H1 (cell line): ENCODE data around the gene SLC32A1. TPM values are rescaled to one million over a fixed set of nuclear protein-coding genes. Genes with fewer than 3 reads are reported as not detected.

ENCODE experiments used
- CTCF ChIA-PET: fragments of 300-600 bp; sonication (Branson Sonifier 250); formaldehyde crosslinking; loops from one replicate; lab custom pipeline; 2021; ENCODE audit not compliant: partially characterized antibody; lab: Charles Lee
- POLR2A ChIA-PET: fragments of 300-600 bp; sonication (Branson Sonifier 250); formaldehyde crosslinking; loops from one replicate; lab custom pipeline; 2021; ENCODE audit warnings: inconsistent platforms; ENCODE audit not compliant: partially characterized antibody; lab: Charles Lee
- DNase-seq, 2 experiments: peaks; one replicate each; pipeline versions ENCODE4 v3.0.0 to v3.0.0-alpha.2; 2010 to 2022; ENCODE audit warnings: low spot score in 2 of 2, low read depth in 1 of 2, mixed read lengths in 1 of 2
- FAIRE-seq: peaks from 2 replicates; lab custom pipeline; 2011; peaks lifted over from hg19 to GRCh38; lab: Jason Lieb, UNC
- H2AFZ ChIP-seq: 2 replicates; pipeline ENCODE4 v1.8.1; 2012; ENCODE audit warnings: low read length, inconsistent platforms
- H2AK5ac ChIP-seq: 2 replicates; pipeline ENCODE4 v1.6.1; 2013; ENCODE audit warnings: low read depth, low read length
- H2BK120ac ChIP-seq: replicated peaks from 2 replicates; pipeline ENCODE3; 2013; ENCODE audit warnings: low read depth, low read length, inconsistent platforms
- H2BK12ac ChIP-seq: 2 replicates; pipeline ENCODE4 v1.6.1; 2013; ENCODE audit warnings: low read depth, low read length
- H2BK15ac ChIP-seq: 2 replicates; pipeline ENCODE4 v1.6.1; 2013; ENCODE audit warnings: low read length
- H2BK20ac ChIP-seq: 2 replicates; pipeline ENCODE4 v1.6.1; 2013; ENCODE audit warnings: low read length
- H2BK5ac ChIP-seq: 2 replicates; pipeline ENCODE4 v1.6.1; 2013; ENCODE audit warnings: low read depth, low read length
- H3K14ac ChIP-seq: 2 replicates; pipeline ENCODE4 v1.6.1; 2013; ENCODE audit warnings: inconsistent platforms; ENCODE audit not compliant: insufficient read length
- H3K18ac ChIP-seq: 2 replicates; pipeline ENCODE4 v1.6.1; 2013; ENCODE audit warnings: low read length; ENCODE audit errors: extremely low read depth
- H3K23ac ChIP-seq: 2 replicates; pipeline ENCODE4 v1.6.1; 2013; ENCODE audit warnings: inconsistent platforms; ENCODE audit not compliant: insufficient read length
- H3K23me2 ChIP-seq: 2 replicates; pipeline ENCODE4 v1.6.1; 2013; ENCODE audit warnings: low read depth, low read length
- H3K27ac ChIP-seq: 2 replicates; pipeline ENCODE4 v1.6.1; 2011; ENCODE audit warnings: low read depth, low read length, inconsistent platforms
- H3K27me3 ChIP-seq, 4 experiments: replicated peaks in 1 of 4; 1 replicate in 1 of 4; 2 replicates in 3 of 4; pipeline versions ENCODE4 v1.6.1 to v1.8.1; 2011 to 2013; ENCODE audit warnings: low read length in 3 of 4, mild to moderate bottlenecking in 3 of 4, inconsistent platforms in 2 of 4, mixed read lengths in 2 of 4, moderate library complexity in 1 of 4; ENCODE audit not compliant: control insufficient read depth in 3 of 4, insufficient read depth in 3 of 4; ENCODE audit errors: extremely low read depth in 1 of 4
- H3K36me3 ChIP-seq, 4 experiments: 2 replicates each; pipeline versions ENCODE4 v1.6.1 to v1.8.1; 2011 to 2013; ENCODE audit warnings: mild to moderate bottlenecking in 4 of 4, low read length in 3 of 4, moderate library complexity in 2 of 4, control low read depth in 1 of 4, inconsistent platforms in 1 of 4; ENCODE audit not compliant: insufficient read depth in 4 of 4, control insufficient read depth in 2 of 4
- H3K4ac ChIP-seq: replicated peaks from 2 replicates; pipeline ENCODE3; 2013; ENCODE audit warnings: low read length, low read depth, mixed read lengths, inconsistent platforms; ENCODE audit not compliant: insufficient read length
- H3K4me1 ChIP-seq, 4 experiments: replicated peaks in 1 of 4; 1 replicate in 1 of 4; 2 replicates in 3 of 4; pipeline versions ENCODE4 v1.6.1 to v1.8.1; 2011 to 2013; ENCODE audit warnings: low read length in 3 of 4, inconsistent platforms in 2 of 4, mixed read lengths in 1 of 4; ENCODE audit not compliant: insufficient read depth in 4 of 4, control insufficient read depth in 3 of 4
- H3K4me2 ChIP-seq, 2 experiments: 2 replicates each; pipeline versions ENCODE4 v1.6.1 to v1.8.1; 2011 to 2013; ENCODE audit warnings: low read depth in 2 of 2, low read length in 2 of 2, control low read depth in 1 of 2, inconsistent platforms in 1 of 2, mild to moderate bottlenecking in 1 of 2; ENCODE audit not compliant: insufficient read depth in 1 of 2
- H3K4me3 ChIP-seq, 4 experiments: fragments of 200-600, 300-600 bp in 1 of 4; sonication (generic), shearing (Covaris generic), sonication (Bioruptor Twin) in 1 of 4; 2 replicates each; pipeline versions ENCODE4 v1.5.1 to v1.8.1; 2011 to 2016; ENCODE audit warnings: low read length in 4 of 4, low read depth in 3 of 4, control low read depth in 2 of 4, inconsistent platforms in 2 of 4, mild to moderate bottlenecking in 2 of 4, mixed read lengths in 1 of 4, moderate library complexity in 1 of 4; ENCODE audit not compliant: insufficient read depth in 2 of 4; ENCODE audit errors: extremely low read depth in 1 of 4
- H3K56ac ChIP-seq: replicated peaks from 2 replicates; pipeline ENCODE3; 2013; ENCODE audit warnings: low read depth, mild to moderate bottlenecking, mixed read lengths, low read length, inconsistent platforms; ENCODE audit not compliant: insufficient read length
- H3K79me1 ChIP-seq: 2 replicates; pipeline ENCODE4 v1.6.1; 2013; ENCODE audit warnings: low read depth, low read length, control low read depth
- H3K79me2 ChIP-seq, 2 experiments: 2 replicates each; pipeline versions ENCODE4 v1.6.1 to v1.8.1; 2012 to 2013; ENCODE audit warnings: low read length in 2 of 2, mild to moderate bottlenecking in 2 of 2, inconsistent platforms in 1 of 2; ENCODE audit not compliant: insufficient read depth in 2 of 2, control insufficient read depth in 1 of 2
- H3K9ac ChIP-seq, 4 experiments: replicated peaks in 1 of 4; 1 replicate in 1 of 4; 2 replicates in 3 of 4; pipeline versions ENCODE4 v1.6.1 to v1.8.1; 2011 to 2013; ENCODE audit warnings: low read depth in 3 of 4, low read length in 3 of 4, control low read depth in 2 of 4, mild to moderate bottlenecking in 2 of 4, moderate library complexity in 2 of 4, inconsistent platforms in 1 of 4; ENCODE audit errors: extremely low read depth in 1 of 4
- H3K9me3 ChIP-seq, 2 experiments: 2 replicates each; pipeline versions ENCODE4 v1.6.1 to v1.8.1; 2012 to 2013; ENCODE audit warnings: mild to moderate bottlenecking in 2 of 2, moderate library complexity in 2 of 2, control low read depth in 1 of 2, inconsistent platforms in 1 of 2, low read depth in 1 of 2, low read length in 1 of 2, mixed read lengths in 1 of 2; ENCODE audit not compliant: insufficient read depth in 2 of 2
- H4K20me1 ChIP-seq, 2 experiments: replicated peaks in 1 of 2; 2 replicates each; pipeline versions ENCODE3 to v1.8.1; 2011 to 2013; ENCODE audit warnings: inconsistent platforms in 2 of 2, low read length in 2 of 2, mild to moderate bottlenecking in 1 of 2; ENCODE audit not compliant: insufficient read depth in 2 of 2, control insufficient read depth in 1 of 2
- H4K5ac ChIP-seq: 2 replicates; pipeline ENCODE4 v1.6.1; 2013; ENCODE audit warnings: low read length, low read depth, mixed read lengths, inconsistent platforms; ENCODE audit not compliant: insufficient read length
- H4K8ac ChIP-seq: 2 replicates; pipeline ENCODE4 v1.8.0; 2013; ENCODE audit warnings: mild to moderate bottlenecking, moderate library complexity, low read length, inconsistent platforms; ENCODE audit not compliant: insufficient read depth; ENCODE audit errors: extremely low read depth
- H4K91ac ChIP-seq: replicated peaks from 2 replicates; pipeline ENCODE3; 2013; ENCODE audit warnings: low read length, mixed read lengths, inconsistent platforms; ENCODE audit not compliant: insufficient read length
- CREB1 ChIP-seq: IDR thresholded peaks from 2 replicates; pipeline ENCODE4 v1.6.1; 2012; ENCODE audit warnings: inconsistent platforms
- E2F6 ChIP-seq: IDR thresholded peaks from 2 replicates; pipeline ENCODE4 v1.6.1; 2012; ENCODE audit warnings: inconsistent platforms
- EZH2 ChIP-seq: fragments of 200-600 bp; sonication (generic); IDR thresholded peaks from 2 replicates; pipeline ENCODE4 v1.7.1; 2012; ENCODE audit warnings: low read depth, mild to moderate bottlenecking, moderate library complexity, low read length, inconsistent platforms; ENCODE audit not compliant: severe bottlenecking
- MAX ChIP-seq: IDR thresholded peaks from 2 replicates; pipeline ENCODE4 v1.6.1; 2012; ENCODE audit warnings: inconsistent platforms
- RBBP5 ChIP-seq: IDR thresholded peaks from 2 replicates; pipeline ENCODE4 v1.7.1; 2012; ENCODE audit warnings: low read depth, mild to moderate bottlenecking, inconsistent platforms, low read length, moderate library complexity, borderline replicate concordance
- RNF2 ChIP-seq: fragments of 200-900, 300-1000 bp; sonication (generic); IDR thresholded peaks from 2 replicates; pipeline ENCODE4 v1.7.1; 2016; ENCODE audit warnings: borderline replicate concordance, low read depth, mild to moderate bottlenecking, antibody characterized with exemption, low read length; ENCODE audit not compliant: poor library complexity, severe bottlenecking; ENCODE audit errors: missing control alignments
- SP2 ChIP-seq: IDR thresholded peaks from 2 replicates; pipeline ENCODE4 v1.6.1; 2012; ENCODE audit warnings: mild to moderate bottlenecking, low read length, inconsistent platforms
- SP4 ChIP-seq: IDR thresholded peaks from 2 replicates; pipeline ENCODE4 v1.6.1; 2012; ENCODE audit warnings: low read length, inconsistent platforms
- SUZ12 ChIP-seq: fragments of 200-600 bp; sonication (generic); IDR thresholded peaks from 2 replicates; pipeline ENCODE4 v1.6.1; 2012; ENCODE audit warnings: mild to moderate bottlenecking, inconsistent platforms, low read length, moderate library complexity, mixed read lengths
- TAF7 ChIP-seq: optimal IDR thresholded peaks from 2 replicates; pipeline ENCODE3; 2011; ENCODE audit warnings: low read depth, mild to moderate bottlenecking, inconsistent platforms, low read length, moderate library complexity, borderline replicate concordance
- YY1 ChIP-seq: IDR thresholded peaks from 2 replicates; pipeline ENCODE4 v1.6.1; 2011; ENCODE audit warnings: low read depth, mild to moderate bottlenecking, low read length
- WGBS, 2 experiments: shearing (Covaris generic) in 1 of 2; methylation state at CpG; one replicate each; pipeline versions ENCODE4 v1.1.6 to v1.1.7; 2013 to 2015; ENCODE audit warnings: low lambda C conversion rate in 2 of 2, mixed read lengths in 2 of 2, inconsistent platforms in 1 of 2, low coverage in 1 of 2, missing lambda C conversion rate in 1 of 2; ENCODE audit not compliant: insufficient replicate concordance in 2 of 2, insufficient coverage in 1 of 2, insufficient read length in 1 of 2; ENCODE audit errors: extremely low coverage in 1 of 2, missing lambda C conversion rate in 1 of 2; 5-methylcytosine and 5-hydroxymethylcytosine counted together
- polyA plus RNA-seq, 7 experiments: library from polyadenylated mRNA; depleted of rRNA in 3 of 7; stranded (reverse) in 5 of 7; unstranded in 2 of 7; fragments of >200 nt in 5 of 7; fragments of 200-250 nt in 2 of 7; gene quantifications; 1 replicate in 5 of 7; 2 replicates in 1 of 7; 4 replicates in 1 of 7; pipeline versions ENCODE4 v1.2.1 to v1.2.3, GENCODE V29; 2011 to 2013; ENCODE audit warnings: missing spikeins in 2 of 7, mixed read lengths in 2 of 7
- total RNA-seq: library from RNA; stranded (reverse); fragmentation: NEBNext Ultra II Directional; extraction: Animal tissue kit (Norgen Biotek cat#: 25700); gene quantifications from 2 replicates; pipeline ENCODE4 v1.2.1, GENCODE V29; 2021

Gene SLC32A1
- total and polyA plus RNA-seq, 2 of the 8 experiments (the other 6 are each of a cell fraction or from before 2014, with no cell fraction given): 0.09 to 0.15 TPM

GRCh38 chr20:38728191-38728781 lies 4.0 kb downstream of the SLC32A1 start:
- Histone ChIP-seq H3K27me3 (peaks cover 73 to 92% (median 84%) of the 10 kb centered on the region in 4 experiments), H3K27ac (no peak overlapping the region), H2BK12ac (peak overlapping the region; percentile 99), H3K56ac (no peak overlapping the region), H4K5ac (no peak overlapping the region), H3K79me2 (no peaks in the 10 kb centered on the region), H3K14ac (no peak overlapping the region), H2BK5ac (peak overlapping the region; percentile 48; the same call in 1 of the 2 replicates), H3K36me3 (no peaks in the 10 kb centered on the region), H3K4me2 (peak overlapping the region; percentile 86), H3K9ac (peak overlapping the region in 2 of 4 experiments; percentile 20 to 23; a peak in 2 of 7 replicates), H4K91ac (no peak overlapping the region), H3K18ac (peak overlapping the region; percentile 71), H3K9me3 (no peaks in the 10 kb centered on the region), H3K4me1 (peaks cover 5 to 69% (median 43%) of the 10 kb centered on the region in 4 experiments), H2AFZ (peak overlapping the region; percentile 80), H4K8ac (peak overlapping the region; percentile 54; the same call in 1 of the 2 replicates), H2AK5ac (no peak overlapping the region), H2BK15ac (peak overlapping the region; percentile 74; the same call in 1 of the 2 replicates), H3K23ac (no peak overlapping the region), H3K4ac (no peak overlapping the region), H3K79me1 (no peaks in the 10 kb centered on the region), H2BK120ac (no peak overlapping the region), H2BK20ac (peak overlapping the region; percentile 75), H3K23me2 (peaks cover 27% of the 10 kb centered on the region), H4K20me1 (peaks cover 10 to 22% of the 10 kb centered on the region in 2 experiments), H3K4me3 (peak overlapping the region; percentile 4 to 59 (median 28); a peak in 7 of 8 replicates)
- FAIRE-seq (no peak), DNase-seq (peak in 1 of 2 experiments; percentile 71)
- POLR2A ChIA-PET: interaction anchor here (1.5 to 1.6 kb wide), 2 partner anchors 20 to 94 kb away, joined by 3 to 11 read pairs; partner anchors contain the start of gene ACTR5
- CTCF ChIA-PET: interaction anchor here (0.8 to 12.4 kb wide), 16 partner anchors 11 to 167 kb away, joined by 3 to 236 read pairs (median 24); partner anchors contain the start of gene ACTR5
- 1% methylated on average over 33 of the region's 56 CpGs; no CpG with 5 or more reads in 1 of the 2 experiments for WGBS, 2 experiments
- TF ChIP-seq SUZ12 (peak; percentile 92), TAF7 (no peak), CREB1 (0 out of 2 replicates have a peak, but pooled peaks have one; percentile 33), EZH2 (peak; percentile 83), RNF2 (peak; percentile 41), SP2 (no peak), MAX (peak; percentile 92), RBBP5 (0 out of 2 replicates have a peak, but pooled peaks have one; percentile 64), E2F6 (peak; percentile 86), SP4 (no peak), YY1 (0 out of 2 replicates have a peak, but pooled peaks have one; percentile 25)
